Measurements from ENCODE around the gene IFT20. TPM values are rescaled to one million over a fixed set of nuclear protein-coding genes. Genes with fewer than 3 reads are reported as not detected.
A peak's percentile ranks its signal among the peaks of the same experiment; 100 is the strongest.

The IFT20 gene
- total and polyA plus RNA-seq, 2 of the 13 experiments (the other 11 are each of a cell fraction or from before 2014, with no cell fraction given), result 28.0 to 37.8 TPM

- TF ChIP-seq ETS1 (CRISPR knock-in tag; IDR thresholded peaks at IDR 0.05) (no peak), ZNF790 (CRISPR knock-in tag; IDR thresholded peaks at IDR 0.05; ENCODE audit: borderline replicate concordance) (0 out of 2 replicates have a peak, but pooled peaks have one; percentile 46), JUNB (CRISPR knock-in tag; IDR thresholded peaks at IDR 0.05; ENCODE audit: borderline replicate concordance) (no peak), SRSF4 (IDR thresholded peaks at IDR 0.05; ENCODE audit: low read depth, low read length, poor library complexity, severe bottlenecking) (no peak), HMGA1 (CRISPR knock-in tag; conservative IDR thresholded peaks at IDR 0.05) (no peak), ZNF329 (CRISPR knock-in tag; IDR thresholded peaks at IDR 0.05; ENCODE audit: low read depth) (peak; percentile 79; the same call in 1 of the 2 replicates), SNRNP70 (IDR thresholded peaks at IDR 0.05; ENCODE audit: low read depth, low read length) (no peak), ZNF691 (CRISPR knock-in tag; IDR thresholded peaks at IDR 0.05; ENCODE audit: borderline replicate concordance, low read depth) (peak; percentile 77; the same call in 1 of the 2 replicates), U2AF2 (IDR thresholded peaks at IDR 0.05; ENCODE audit: low read depth, low read length) (no peak), FOXP1 (IDR thresholded peaks at IDR 0.05) (no peak), FOXP1 (CRISPR knock-in tag; IDR thresholded peaks at IDR 0.05) (no peak), ZKSCAN8 (CRISPR knock-in tag; IDR thresholded peaks at IDR 0.05; ENCODE audit: borderline replicate concordance) (no peak), HDAC2 (CRISPR knock-in tag; IDR thresholded peaks at IDR 0.05) (peak; percentile 21; the same call in 1 of the 2 replicates), ZNF609 (CRISPR knock-in tag; IDR thresholded peaks at IDR 0.05; ENCODE audit: borderline replicate concordance) (0 out of 2 replicates have a peak, but pooled peaks have one; percentile 28), HNRNPUL1 (IDR thresholded peaks at IDR 0.05; ENCODE audit: low read depth, low read length) (no peak), ZMYM4 (CRISPR knock-in tag; IDR thresholded peaks at IDR 0.05) (peak; percentile 88), ZBED4 (CRISPR knock-in tag; IDR thresholded peaks at IDR 0.05; ENCODE audit: borderline replicate concordance) (no peak), ZNF709 (CRISPR knock-in tag; IDR thresholded peaks at IDR 0.05) (0 out of 2 replicates have a peak, but pooled peaks have one; percentile 27)
These were observed 16.3 kb downstream of the IFT20 start, which contains the start of gene TMEM97 (continued) for GRCh38 chr17:28318759-28319597.

Measured in HepG2 (cell line).